ENCODE results near the gene MTHFSD. TPM values are rescaled to one million over a fixed set of nuclear protein-coding genes. Genes with fewer than 3 reads are reported as not detected.

Gene MTHFSD
- total RNA-seq, 1 experiment from 2014 or later: 18.8 TPM

DNA sequence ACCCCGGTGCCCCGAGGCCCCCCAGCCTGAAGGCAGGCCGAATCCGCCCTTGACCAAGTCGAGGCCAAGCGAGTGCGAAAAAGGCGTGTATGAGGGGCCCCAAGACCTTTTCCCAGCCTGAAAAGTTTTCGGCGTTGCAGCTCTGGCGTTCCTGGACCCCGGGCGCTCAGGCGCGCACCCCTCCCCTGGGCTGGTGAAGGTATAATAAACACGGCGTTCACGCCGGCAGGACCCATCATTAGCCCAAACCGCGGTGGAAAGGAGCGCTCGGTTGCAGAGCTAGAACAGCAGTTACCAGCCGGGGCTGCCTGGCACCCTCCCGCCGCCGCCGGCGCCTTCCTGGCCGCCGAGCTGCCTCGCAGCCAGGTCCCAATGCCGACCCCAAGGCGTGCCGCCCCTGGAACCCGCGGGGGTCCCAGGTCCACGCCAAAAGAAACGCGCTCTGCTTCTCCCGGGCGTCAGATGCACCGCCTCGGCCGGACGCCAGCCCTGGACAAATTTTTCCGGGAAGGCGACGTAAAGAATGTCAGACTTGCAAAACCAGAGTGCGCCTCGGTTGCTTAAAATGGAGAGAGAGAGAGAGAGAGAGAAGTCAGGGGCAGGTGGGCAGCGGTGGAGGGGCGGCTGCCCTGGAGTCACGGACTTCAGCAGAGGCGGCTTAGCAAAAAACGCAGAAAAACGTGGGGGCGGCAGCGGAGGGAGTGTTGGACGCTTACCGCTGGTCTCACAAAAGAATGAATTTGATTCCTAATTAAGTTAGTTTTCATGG lies 56.2 kb downstream of the MTHFSD start:
- Histone ChIP-seq H3K4me1 (ENCODE audit: low read length) (no peaks in the 10 kb centered on the region), H4K20me1 (ENCODE audit: insufficient read depth, low read depth, low read length) (no peaks in the 10 kb centered on the region), H3K4me2 (ENCODE audit: low read depth, low read length, poor library complexity, severe bottlenecking) (no peak overlapping the region), H3K27ac (ENCODE audit: low read length) (no peak overlapping the region), H3K9ac (ENCODE audit: low read length) (no peak overlapping the region), H3K36me3 (ENCODE audit: insufficient read depth, low read length) (no peaks in the 10 kb centered on the region), H3K27me3 (ENCODE audit: low read length) (no peaks in the 10 kb centered on the region), H3K9me2 (replicated peaks; ENCODE audit: insufficient read depth, low read length) (no peaks in the 10 kb centered on the region), H3K79me2 (ENCODE audit: low read length) (no peaks in the 10 kb centered on the region), H3K4me3 (ENCODE audit: low read length) (no peak overlapping the region), H2AFZ (ENCODE audit: low read length) (no peak overlapping the region), H3K9me3 (ENCODE audit: low read length) (no peaks in the 10 kb centered on the region)
- no peak for DNase-seq

DNA sequence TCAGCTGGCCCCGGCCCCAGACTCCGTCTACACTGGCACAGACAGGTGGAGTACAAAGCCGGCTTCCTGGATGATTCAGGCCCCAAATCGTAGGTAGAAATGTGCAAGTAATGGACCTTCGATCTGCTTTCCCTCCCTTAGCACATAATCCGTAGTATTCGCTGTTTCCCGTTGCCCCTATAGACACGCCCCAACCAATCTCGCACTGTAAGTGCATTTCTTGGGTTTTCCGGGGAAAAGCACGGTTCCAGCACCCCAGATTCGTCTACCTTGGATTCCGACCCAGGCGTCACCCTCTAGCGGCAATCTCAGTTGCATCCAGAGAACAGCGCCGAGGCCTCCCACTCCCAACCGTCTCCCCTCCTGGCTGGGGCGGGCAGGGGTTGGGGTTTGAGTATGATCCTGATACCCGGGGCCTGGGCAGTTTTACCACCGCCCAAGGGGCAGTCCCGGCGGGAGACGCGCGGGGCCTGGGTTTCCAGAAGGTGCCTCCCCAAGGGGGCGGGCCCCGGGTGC lies 56.8 kb downstream of the MTHFSD start:
- Histone ChIP-seq H3K9me2 (replicated peaks; ENCODE audit: insufficient read depth, low read length) (no peaks in the 10 kb centered on the region), H3K79me2 (ENCODE audit: low read length) (no peaks in the 10 kb centered on the region), H3K27ac (ENCODE audit: low read length) (no peak overlapping the region), H3K36me3 (ENCODE audit: insufficient read depth, low read length) (no peaks in the 10 kb centered on the region), H3K9ac (ENCODE audit: low read length) (no peak overlapping the region), H3K4me3 (ENCODE audit: low read length) (no peak overlapping the region), H3K27me3 (ENCODE audit: low read length) (no peaks in the 10 kb centered on the region), H3K9me3 (ENCODE audit: low read length) (no peaks in the 10 kb centered on the region), H2AFZ (ENCODE audit: low read length) (no peak overlapping the region), H3K4me1 (ENCODE audit: low read length) (no peaks in the 10 kb centered on the region), H4K20me1 (ENCODE audit: insufficient read depth, low read depth, low read length) (no peaks in the 10 kb centered on the region), H3K4me2 (ENCODE audit: low read depth, low read length, poor library complexity, severe bottlenecking) (no peak overlapping the region)
- no peak for DNase-seq

DNA sequence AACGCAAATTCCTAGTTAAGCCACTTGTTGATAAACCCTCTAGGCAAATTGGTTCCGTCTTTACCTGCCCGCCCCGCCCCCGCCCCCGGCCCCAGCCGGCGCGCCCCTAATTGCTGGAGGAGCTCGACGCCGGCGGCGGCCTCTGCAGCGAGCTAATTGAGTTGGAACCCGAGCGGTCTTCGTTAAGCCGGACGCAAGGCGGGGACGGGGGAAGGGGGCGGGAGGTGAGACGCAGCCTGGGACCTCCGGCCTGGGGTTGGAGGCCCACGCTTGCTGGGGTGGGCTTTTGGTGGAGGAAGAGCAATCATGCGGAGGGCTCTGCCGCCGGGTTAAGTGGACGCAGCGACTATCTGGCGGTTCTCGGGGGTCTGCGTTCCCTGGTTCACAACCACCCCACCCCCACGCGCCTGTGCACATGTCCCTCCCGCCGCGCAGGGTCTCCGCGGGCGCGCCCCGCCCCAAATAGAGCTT lies 57.4 kb downstream of the MTHFSD start:
- no peak for DNase-seq
- Histone ChIP-seq H4K20me1 (ENCODE audit: insufficient read depth, low read depth, low read length) (no peaks in the 10 kb centered on the region), H3K36me3 (ENCODE audit: insufficient read depth, low read length) (no peaks in the 10 kb centered on the region), H3K4me2 (ENCODE audit: low read depth, low read length, poor library complexity, severe bottlenecking) (no peak overlapping the region), H3K79me2 (ENCODE audit: low read length) (no peaks in the 10 kb centered on the region), H3K9ac (ENCODE audit: low read length) (no peak overlapping the region), H3K9me3 (ENCODE audit: low read length) (no peaks in the 10 kb centered on the region), H3K27ac (ENCODE audit: low read length) (no peak overlapping the region), H3K4me3 (ENCODE audit: low read length) (no peak overlapping the region), H3K27me3 (ENCODE audit: low read length) (no peaks in the 10 kb centered on the region), H3K4me1 (ENCODE audit: low read length) (no peaks in the 10 kb centered on the region), H3K9me2 (replicated peaks; ENCODE audit: insufficient read depth, low read length) (no peaks in the 10 kb centered on the region), H2AFZ (ENCODE audit: low read length) (no peak overlapping the region)

DNA sequence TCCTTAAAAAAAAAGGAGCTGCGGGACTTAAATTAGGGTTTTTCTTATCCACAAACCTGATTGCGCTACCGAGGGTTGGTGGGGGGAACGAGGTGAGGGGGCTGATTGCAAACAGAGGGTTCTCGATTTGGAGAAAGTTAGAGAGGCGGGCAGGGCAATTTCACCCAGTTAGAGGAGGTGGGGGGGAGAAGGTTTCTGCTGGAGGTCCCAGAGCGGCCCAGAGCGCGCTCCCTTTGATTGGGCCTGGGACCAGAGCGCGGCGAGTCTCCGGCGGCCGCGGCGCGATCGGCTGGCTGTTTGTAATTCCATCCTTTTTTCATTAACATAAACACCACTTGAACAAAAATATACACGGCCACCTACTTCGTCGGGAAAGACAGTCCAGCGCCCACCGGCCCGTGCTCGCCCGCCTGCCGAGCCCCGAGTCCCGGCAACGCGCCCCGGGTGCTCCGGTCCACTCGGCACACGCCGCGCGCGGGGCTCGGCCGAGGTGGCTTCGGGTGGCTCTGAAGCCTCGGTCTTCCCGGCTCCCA lies 58.0 kb downstream of the MTHFSD start:
- no peak overlapping the region for H2AFZ ChIP-seq (ENCODE audit: low read length)
- no peak overlapping the region for H3K9ac ChIP-seq (ENCODE audit: low read length)
- H3K27ac ChIP-seq (ENCODE audit: low read length): no peak overlapping the region
- no peaks in the 10 kb centered on the region for H3K79me2 ChIP-seq (ENCODE audit: low read length)
- H3K9me2 ChIP-seq (replicated peaks; ENCODE audit: insufficient read depth, low read length): no peaks in the 10 kb centered on the region
- no peaks in the 10 kb centered on the region for H3K27me3 ChIP-seq (ENCODE audit: low read length)
- H3K36me3 ChIP-seq (ENCODE audit: insufficient read depth, low read length): no peaks in the 10 kb centered on the region
- no peaks in the 10 kb centered on the region for H3K4me1 ChIP-seq (ENCODE audit: low read length)
- no peaks in the 10 kb centered on the region for H3K9me3 ChIP-seq (ENCODE audit: low read length)
- no peak overlapping the region for H3K4me3 ChIP-seq (ENCODE audit: low read length)
- no peak for DNase-seq
- H3K4me2 ChIP-seq (ENCODE audit: low read depth, low read length, poor library complexity, severe bottlenecking): no peak overlapping the region
- no peaks in the 10 kb centered on the region for H4K20me1 ChIP-seq (ENCODE audit: insufficient read depth, low read depth, low read length)

DNA sequence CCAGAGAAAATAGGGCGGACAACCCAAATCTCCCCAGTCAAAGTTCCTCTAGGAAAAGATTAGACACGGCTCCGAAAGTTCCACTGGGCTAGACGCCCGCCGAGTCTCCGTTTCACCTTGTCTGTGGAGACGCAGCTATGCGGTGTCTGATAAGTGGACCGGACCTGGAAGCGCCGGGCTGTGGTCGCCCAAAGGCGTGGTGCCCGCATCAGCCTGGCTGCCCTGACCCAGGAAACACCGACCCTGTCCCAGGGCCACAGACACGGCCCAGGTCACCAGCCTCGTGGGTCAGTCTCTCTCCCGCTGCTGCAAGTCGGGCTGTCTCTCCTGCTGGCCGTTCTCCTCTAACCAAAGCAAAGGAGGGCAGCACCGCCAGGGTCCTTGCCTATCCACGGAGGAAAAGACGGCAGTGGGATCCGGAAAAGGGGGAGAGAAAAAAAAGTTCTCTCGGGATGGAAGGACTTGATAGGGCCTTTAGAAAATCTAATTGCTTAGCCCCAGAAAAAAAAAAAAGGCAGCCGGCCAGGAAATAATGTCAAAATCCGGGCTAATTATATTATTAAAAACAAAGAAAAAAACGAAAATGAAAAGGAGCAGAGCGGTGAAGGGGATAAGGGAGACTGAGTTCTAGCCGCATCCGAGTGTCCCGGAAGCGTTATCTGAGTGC lies 58.6 kb downstream of the MTHFSD start:
- Histone ChIP-seq H3K4me3 (ENCODE audit: low read length) (no peak overlapping the region), H3K4me2 (ENCODE audit: low read depth, low read length, poor library complexity, severe bottlenecking) (no peak overlapping the region), H3K27me3 (ENCODE audit: low read length) (no peaks in the 10 kb centered on the region), H4K20me1 (ENCODE audit: insufficient read depth, low read depth, low read length) (no peaks in the 10 kb centered on the region), H3K36me3 (ENCODE audit: insufficient read depth, low read length) (no peaks in the 10 kb centered on the region), H3K4me1 (ENCODE audit: low read length) (no peaks in the 10 kb centered on the region), H3K79me2 (ENCODE audit: low read length) (no peaks in the 10 kb centered on the region), H3K27ac (ENCODE audit: low read length) (no peak overlapping the region), H2AFZ (ENCODE audit: low read length) (no peak overlapping the region), H3K9me3 (ENCODE audit: low read length) (no peaks in the 10 kb centered on the region), H3K9me2 (replicated peaks; ENCODE audit: insufficient read depth, low read length) (no peaks in the 10 kb centered on the region), H3K9ac (ENCODE audit: low read length) (no peak overlapping the region)
- no peak for DNase-seq

DNA sequence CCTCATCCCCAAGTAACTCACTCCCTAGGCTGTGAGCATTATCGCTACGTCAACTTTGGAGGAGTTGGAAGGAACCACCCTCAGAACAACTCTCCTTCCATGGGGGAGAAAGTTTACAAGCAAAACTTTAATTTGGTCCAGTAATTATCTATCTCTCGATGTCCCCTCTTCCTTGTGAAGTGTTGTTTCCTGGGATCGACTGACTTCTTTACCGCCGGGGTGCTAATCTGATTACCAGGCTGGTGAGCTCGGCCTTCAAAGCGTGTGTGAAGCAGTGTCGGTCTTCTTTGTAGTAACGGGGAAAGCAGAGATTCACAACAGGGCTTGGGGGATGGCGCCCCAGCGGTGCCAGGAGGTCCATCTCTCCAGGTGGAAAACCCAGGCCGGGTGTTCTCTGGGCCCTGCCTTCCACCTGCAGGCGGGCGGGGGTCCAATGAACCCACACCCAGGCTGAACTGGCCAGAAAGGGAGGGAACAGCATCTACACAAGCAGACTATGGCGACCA lies 59.2 kb downstream of the MTHFSD start:
- Histone ChIP-seq H3K27me3 (ENCODE audit: low read length) (no peaks in the 10 kb centered on the region), H3K9me3 (ENCODE audit: low read length) (no peaks in the 10 kb centered on the region), H3K9ac (ENCODE audit: low read length) (no peak overlapping the region), H3K79me2 (ENCODE audit: low read length) (no peaks in the 10 kb centered on the region), H4K20me1 (ENCODE audit: insufficient read depth, low read depth, low read length) (no peaks in the 10 kb centered on the region), H3K9me2 (replicated peaks; ENCODE audit: insufficient read depth, low read length) (no peaks in the 10 kb centered on the region), H3K27ac (ENCODE audit: low read length) (no peak overlapping the region), H3K36me3 (ENCODE audit: insufficient read depth, low read length) (no peaks in the 10 kb centered on the region), H3K4me3 (ENCODE audit: low read length) (no peak overlapping the region), H3K4me2 (ENCODE audit: low read depth, low read length, poor library complexity, severe bottlenecking) (no peak overlapping the region), H2AFZ (ENCODE audit: low read length) (no peak overlapping the region), H3K4me1 (ENCODE audit: low read length) (no peaks in the 10 kb centered on the region)
- DNase-seq: no peak

DNA sequence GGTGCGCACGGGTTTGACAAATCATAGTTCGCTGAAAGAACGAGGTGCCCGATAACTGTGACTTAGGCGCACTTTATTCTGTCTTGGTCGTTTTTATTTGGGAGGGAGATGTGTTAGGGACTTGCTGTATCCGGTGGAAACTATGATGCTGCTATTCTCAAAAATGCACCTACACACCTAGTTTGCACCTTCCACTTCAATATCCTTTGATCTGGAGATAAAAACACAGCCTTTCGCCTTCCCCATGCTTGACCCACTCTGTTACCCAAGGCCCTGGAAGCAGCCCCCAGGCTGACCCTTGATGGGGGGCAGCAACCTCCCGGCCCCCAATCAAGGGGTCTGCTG lies 59.7 kb downstream of the MTHFSD start:
- no peaks in the 10 kb centered on the region for H3K27me3 ChIP-seq (ENCODE audit: low read length)
- H3K9me3 ChIP-seq (ENCODE audit: low read length): no peaks in the 10 kb centered on the region
- no peak overlapping the region for H3K27ac ChIP-seq (ENCODE audit: low read length)
- no peaks in the 10 kb centered on the region for H4K20me1 ChIP-seq (ENCODE audit: insufficient read depth, low read depth, low read length)
- no peak overlapping the region for H3K4me2 ChIP-seq (ENCODE audit: low read depth, low read length, poor library complexity, severe bottlenecking)
- H3K4me1 ChIP-seq (ENCODE audit: low read length): no peaks in the 10 kb centered on the region
- no peak overlapping the region for H2AFZ ChIP-seq (ENCODE audit: low read length)
- DNase-seq: no peak
- no peaks in the 10 kb centered on the region for H3K79me2 ChIP-seq (ENCODE audit: low read length)
- H3K9ac ChIP-seq (ENCODE audit: low read length): no peak overlapping the region
- no peaks in the 10 kb centered on the region for H3K36me3 ChIP-seq (ENCODE audit: insufficient read depth, low read length)
- H3K4me3 ChIP-seq (ENCODE audit: low read length): no peak overlapping the region
- no peaks in the 10 kb centered on the region for H3K9me2 ChIP-seq (replicated peaks; ENCODE audit: insufficient read depth, low read length)

DNA sequence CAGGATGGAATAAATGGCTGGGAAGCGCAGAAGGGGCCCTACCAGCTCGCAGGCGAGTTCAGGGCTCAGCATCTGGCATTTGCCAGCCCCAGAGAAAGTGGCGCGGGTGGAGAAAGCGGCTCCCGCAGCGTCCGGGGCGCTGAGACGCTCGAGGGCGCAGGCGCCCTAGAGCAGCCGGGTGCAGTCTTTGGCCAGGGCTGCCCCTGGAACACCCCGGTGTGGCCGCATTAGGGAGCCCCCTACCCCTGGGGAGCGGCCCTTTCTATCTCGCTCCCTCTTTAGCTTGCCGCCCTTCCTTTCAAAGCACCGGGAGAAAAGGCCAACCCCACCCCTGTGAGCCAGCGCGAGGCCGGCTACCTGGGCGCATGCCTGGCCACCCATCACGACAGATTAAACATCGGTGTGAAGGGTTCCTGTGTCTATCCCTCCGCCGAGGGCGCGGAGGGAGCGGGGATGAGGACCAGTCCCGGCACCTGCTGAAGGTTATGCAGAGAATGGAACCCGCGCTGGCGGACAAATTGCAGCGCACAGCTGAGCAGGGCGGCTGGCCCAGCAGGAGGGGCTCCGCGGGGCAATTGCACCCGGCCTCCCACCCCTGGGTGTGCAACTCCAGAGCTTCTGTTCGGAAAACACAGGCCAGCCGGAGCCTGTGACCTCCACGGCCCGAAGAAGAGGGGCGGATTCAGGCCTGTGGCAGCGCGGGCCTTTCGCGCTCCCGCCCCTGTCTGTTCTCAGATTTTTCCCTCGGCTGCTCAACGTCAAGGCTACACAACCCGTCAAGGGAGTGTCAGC lies 60.3 kb downstream of the MTHFSD start:
- H3K9ac ChIP-seq (ENCODE audit: low read length): no peak overlapping the region
- no peaks in the 10 kb centered on the region for H3K79me2 ChIP-seq (ENCODE audit: low read length)
- DNase-seq: no peak
- H3K36me3 ChIP-seq (ENCODE audit: insufficient read depth, low read length): no peaks in the 10 kb centered on the region
- no peak overlapping the region for H2AFZ ChIP-seq (ENCODE audit: low read length)
- H3K9me3 ChIP-seq (ENCODE audit: low read length): no peaks in the 10 kb centered on the region
- no peaks in the 10 kb centered on the region for H3K9me2 ChIP-seq (replicated peaks; ENCODE audit: insufficient read depth, low read length)
- no peaks in the 10 kb centered on the region for H3K27me3 ChIP-seq (ENCODE audit: low read length)
- no peaks in the 10 kb centered on the region for H3K4me1 ChIP-seq (ENCODE audit: low read length)
- H4K20me1 ChIP-seq (ENCODE audit: insufficient read depth, low read depth, low read length): no peaks in the 10 kb centered on the region
- no peak overlapping the region for H3K27ac ChIP-seq (ENCODE audit: low read length)
- H3K4me2 ChIP-seq (ENCODE audit: low read depth, low read length, poor library complexity, severe bottlenecking): no peak overlapping the region
- H3K4me3 ChIP-seq (ENCODE audit: low read length): no peak overlapping the region

Measured in Karpas-422 (cell line).